Stimulated activated CD8-positive, alpha-beta memory T cell treated with anti-CD3 and anti-CD28 coated beads, Interleukin-12 subunit alpha, Interleukin-12 subunit beta, amount 100 ng/mL, for 24 hours (primary cell): ENCODE measurements around the gene GTF3C2.

ENCODE experiments used
- DNase-seq: peaks from one replicate; pipeline ENCODE4 v3.0.0-alpha.2; 2020; ENCODE audit errors: extremely low read depth

Gene GTF3C2, protein sequence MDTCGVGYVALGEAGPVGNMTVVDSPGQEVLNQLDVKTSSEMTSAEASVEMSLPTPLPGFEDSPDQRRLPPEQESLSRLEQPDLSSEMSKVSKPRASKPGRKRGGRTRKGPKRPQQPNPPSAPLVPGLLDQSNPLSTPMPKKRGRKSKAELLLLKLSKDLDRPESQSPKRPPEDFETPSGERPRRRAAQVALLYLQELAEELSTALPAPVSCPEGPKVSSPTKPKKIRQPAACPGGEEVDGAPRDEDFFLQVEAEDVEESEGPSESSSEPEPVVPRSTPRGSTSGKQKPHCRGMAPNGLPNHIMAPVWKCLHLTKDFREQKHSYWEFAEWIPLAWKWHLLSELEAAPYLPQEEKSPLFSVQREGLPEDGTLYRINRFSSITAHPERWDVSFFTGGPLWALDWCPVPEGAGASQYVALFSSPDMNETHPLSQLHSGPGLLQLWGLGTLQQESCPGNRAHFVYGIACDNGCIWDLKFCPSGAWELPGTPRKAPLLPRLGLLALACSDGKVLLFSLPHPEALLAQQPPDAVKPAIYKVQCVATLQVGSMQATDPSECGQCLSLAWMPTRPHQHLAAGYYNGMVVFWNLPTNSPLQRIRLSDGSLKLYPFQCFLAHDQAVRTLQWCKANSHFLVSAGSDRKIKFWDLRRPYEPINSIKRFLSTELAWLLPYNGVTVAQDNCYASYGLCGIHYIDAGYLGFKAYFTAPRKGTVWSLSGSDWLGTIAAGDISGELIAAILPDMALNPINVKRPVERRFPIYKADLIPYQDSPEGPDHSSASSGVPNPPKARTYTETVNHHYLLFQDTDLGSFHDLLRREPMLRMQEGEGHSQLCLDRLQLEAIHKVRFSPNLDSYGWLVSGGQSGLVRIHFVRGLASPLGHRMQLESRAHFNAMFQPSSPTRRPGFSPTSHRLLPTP

DNA sequence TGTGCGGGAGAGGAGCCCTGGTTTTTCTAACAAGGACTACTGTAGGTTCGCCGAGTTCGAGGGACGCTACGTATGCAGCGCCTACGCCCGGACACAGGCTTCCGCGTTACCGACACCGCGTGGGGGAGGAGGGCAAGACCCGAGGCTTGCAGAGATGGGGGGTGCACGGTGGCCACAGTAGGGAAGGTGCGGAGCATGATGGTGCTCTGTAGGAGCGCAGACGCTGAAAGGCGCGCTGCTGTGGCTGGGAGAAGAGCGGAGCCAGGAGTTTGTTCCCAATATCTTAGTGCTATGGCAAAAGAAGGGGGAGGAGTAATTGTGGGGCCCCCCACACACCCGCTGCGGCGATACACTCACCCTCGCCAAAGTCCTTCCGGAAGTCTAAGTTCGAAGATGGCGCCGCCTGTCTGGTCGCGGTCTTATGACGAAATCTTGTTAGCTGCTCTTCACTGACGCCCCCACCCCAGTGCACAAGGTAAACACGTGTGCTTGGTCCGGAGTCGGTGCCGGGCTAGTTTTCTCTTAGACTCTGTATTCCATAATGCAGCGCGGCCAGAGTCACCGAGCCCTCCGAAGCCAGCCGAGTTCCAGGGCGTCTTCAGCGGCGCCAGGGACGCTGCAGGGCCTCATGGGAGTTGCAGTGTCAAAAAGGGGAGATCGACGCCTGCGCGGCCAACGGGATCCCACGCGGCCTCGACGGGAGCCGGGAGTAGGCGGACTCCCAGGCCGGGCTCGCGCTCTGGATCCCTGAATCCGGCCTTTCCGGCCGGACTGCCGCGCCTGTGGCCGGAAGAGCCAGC lies at the start of gene GTF3C2:
TSS of gene GTF3C2 (minus strand) at position 383 of the 800 bp plus-strand sequence. CDS start 13,210 bp downstream, outside the sequence.
- DNase-seq, result peak; percentile 83

DNA sequence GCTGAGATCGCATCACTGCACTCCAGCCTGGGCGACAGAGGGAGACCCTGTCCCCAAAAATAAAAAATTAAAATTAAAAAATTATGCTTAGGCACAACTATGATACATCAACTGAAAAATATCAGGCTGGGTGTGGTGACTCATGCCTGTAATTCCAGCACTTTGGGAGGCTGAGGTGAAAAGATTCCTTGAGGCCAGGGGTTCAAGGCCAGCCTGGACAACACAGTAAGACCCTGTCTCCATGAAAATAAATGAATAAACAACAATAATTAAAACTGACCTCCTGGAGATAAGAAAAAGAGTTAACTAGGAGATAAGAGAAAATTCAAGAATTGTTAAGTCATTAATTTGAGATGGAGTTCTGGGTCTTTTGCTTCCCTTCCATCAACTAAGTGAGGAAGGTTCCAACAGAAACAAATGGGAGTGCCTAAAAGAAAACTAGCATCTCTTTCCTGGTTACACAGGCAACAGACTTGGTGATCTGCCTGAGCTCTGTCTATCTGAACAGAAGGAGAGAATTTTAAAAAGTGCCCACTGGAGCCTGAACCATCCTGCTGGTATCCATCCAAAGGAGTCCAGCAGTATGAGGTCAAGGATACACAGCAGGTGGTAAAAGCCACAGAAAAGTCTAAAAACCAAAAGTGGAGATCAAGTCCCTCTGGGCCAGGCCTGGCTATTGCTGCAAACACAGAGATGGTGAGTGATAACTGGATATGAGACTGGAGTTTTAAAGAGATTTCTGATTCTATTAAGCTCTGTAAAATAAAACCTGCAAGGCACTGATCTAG lies 44.0 kb upstream of the GTF3C2 start:
- no peak for DNase-seq

DNA sequence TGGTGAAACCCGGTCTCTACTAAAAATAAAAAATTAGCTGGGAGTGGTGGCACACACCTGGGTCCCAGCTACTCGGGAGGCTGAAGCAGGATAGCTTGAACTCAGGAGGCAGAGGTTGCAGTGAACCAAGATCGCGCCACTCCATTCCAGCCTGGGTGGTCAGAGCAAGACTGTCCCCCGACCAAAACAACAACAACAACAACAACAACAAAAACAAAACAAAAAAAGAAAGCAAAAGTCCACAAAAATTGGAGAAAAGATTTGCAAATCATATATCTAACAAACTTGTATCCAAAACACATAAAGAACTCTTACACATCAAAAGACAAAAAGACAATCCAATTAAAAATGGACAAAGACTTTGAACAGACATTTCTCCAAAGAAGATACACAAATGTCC lies 42.4 kb upstream of the GTF3C2 start:
- DNase-seq, result no peak

DNA sequence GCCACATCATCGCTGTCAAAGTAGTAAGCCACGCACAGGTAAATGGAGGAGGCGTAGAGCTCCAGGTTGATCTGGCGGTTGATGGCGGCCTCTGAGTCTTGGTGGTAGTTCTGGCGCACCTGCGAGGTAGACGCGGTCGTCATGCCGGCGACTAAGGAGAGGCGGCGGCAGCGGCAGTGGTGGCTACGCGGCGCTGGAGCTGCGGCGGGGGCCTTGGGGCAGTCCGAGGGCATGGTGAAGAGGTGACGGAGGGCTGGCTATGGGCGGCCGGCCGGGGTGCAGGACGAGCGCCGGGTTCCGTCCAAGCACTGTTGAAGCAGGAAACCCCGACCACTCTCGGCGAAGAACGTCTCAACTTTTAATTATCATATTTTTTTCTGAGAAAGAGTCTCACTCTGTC lies 36.7 kb upstream of the GTF3C2 start:
- no peak for DNase-seq

DNA sequence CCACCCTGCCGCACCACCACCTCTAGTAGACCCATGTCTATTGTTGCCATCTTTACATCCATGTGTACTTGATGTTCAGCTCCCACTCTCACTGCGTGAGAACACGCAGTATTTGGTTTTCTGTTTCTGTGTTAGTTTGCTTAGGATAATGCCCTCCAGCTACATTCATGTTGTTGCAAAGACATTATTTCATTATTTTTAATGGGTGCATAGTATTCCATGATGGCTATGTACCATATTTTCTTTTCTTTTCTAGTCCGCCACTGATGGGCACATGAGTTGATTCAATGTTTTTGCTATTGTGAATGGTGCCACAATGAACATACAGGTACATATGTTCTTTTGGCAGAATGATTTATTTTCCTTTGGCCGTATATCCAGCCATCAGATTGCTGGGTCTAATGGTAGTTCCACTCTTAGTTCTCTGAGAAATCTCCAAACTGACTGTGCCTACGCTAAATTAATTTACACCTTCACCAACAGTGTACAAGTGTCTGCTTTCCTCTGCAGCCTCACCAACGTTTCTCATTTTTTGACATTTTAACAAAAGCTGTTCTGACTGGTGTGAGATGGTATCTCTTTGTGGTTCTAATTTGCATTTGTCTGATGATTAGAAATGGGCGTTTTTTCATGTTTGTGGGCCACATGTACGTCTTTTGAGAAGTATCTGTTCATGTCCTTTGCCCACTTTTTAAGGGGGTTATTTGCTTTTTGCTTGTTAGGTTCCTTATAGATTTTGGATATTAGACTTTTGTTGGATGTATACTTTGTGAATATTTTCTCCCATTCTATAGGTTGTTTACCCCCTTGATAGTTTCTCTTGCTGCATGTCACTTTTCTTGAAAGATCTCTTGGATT lies 34.5 kb upstream of the GTF3C2 start:
- DNase-seq, result no peak

DNA sequence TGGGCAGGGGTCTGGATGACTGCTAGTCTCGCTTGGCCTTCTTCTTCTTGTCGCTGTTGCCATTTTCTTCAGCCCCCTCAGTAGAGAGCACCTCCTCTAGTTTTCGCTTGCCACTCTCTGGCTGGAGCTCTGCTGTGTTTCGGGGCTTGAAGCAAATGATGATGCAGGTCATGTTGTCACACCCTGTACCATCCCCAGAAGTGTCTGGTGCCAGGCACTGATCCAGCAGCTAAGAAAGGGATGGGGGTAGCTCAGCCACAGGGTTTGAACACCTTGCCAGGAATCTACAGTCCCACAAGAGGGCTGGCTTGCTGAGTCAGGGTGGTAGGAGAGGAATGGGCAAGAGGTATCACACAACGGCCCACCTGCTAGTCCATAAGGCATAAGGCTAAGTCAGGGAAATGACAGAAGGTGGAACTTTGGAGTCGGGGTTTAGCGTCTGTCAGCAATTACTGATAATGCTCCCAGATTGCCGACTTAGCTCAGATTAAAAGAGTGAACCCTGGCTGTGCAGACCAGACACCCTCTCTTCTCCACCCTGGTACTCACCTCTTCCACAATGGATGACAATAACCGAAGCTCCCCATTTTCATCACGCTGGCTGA lies 25.1 kb upstream of the GTF3C2 start:
- no peak for DNase-seq

DNA sequence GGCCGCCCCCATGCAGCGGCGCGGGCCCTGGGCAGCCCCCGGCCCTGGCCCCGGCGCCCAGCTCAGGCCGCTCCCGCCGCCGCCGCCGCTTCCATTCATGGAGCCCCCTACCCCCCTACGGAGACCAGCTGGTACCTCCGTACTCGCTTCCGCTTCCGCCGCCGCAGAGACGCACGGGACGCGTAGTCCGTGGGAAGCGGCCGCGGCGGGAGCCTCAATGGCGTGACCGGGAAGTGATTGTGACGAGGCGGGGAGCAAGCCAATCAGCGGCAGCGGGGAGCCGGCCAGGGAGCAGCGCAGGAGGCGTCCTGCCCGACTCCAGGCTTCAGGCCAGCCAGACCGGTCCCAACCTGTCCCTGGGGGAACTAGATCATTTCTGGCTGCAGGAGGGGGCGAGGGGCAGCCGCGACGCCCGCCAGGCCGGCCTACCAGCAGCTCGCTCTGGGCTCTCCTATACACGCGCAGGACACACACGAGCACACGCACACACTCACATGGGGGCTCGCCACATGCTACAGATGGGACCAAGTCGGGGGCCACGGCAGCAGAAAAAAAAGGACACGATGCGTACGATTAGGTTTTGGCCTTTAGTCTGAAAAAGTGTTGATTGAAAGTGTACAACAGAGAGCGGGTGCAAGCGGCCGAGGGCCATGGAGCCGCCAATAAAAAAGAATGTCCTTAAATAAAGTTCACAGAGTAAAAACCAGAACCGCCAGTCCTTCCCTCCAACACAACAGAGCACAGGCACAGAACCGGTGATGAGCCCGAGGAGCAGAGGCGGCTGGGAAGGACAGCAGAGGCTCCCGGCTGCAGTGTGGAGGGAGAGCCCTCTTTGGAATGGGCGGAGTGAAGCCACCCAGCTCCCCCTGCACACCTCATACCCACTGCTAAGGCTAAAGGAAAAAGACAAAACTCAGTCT lies 24.3 kb upstream of the GTF3C2 start, which contains the start of gene ZNF513:
TSS of gene ZNF513 (minus strand) at position 109 of the 920 bp plus-strand sequence. CDS start 208 bp downstream, outside the sequence.
- DNase-seq, result peak; percentile 73

DNA sequence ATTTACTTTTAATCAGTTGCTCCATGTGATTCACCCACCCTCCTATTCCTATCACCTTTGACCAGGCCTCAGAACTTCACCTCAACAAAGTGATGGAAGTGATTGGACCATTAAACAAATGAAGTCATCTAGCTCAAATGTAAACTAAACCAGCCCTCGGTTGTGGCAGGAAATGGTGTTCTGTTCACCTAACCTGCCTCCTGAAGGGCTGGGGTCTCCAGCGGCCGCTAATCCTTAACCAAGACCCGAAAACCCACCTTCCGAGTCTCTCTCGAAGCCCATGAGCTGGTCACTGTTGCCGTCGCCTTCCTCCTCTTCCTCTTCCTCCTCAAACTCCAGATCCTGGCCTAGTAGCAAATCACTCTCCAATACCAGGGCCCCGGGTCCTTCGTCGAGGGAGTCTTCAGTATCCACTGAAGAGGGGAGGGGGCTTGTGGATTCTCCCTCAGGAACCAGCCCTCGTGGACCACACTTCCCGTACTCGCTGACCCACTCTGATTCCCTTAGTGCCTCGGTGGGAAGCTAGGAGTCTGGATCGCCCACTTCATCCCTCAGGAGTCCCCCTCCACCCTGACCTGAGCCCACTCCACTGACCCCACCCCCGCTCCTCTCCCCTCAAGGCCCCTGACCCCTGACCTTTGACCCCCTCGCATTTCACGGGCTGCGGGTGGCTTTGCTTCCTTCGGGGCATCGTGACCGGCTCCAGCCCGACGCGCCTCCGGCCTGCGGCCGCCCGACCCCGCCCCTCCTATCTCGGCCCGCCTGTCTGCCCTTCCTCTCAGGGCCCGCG lies 23.5 kb upstream of the GTF3C2 start:
- peak; percentile 14 for DNase-seq

DNA sequence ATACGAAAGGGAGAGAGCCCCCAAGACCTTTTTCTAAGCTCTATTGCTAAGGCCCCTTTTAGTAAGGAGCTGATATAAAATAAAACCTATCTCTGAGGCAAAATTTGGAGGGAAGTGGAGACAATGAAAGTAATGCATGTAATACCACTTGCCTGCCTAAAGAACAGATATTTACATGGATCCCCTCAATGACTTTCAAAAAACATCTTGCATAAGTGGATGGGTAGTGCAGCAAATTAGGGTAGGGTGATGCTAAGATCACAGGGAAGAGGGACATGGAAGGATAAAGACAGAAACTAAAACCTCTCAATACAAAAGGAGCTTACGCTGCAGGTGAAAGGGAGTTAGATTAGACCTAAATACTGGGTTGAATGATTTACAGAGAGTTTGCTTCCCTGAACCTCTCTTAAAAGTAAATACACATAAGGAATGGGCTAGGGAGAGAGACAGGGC lies 22.8 kb upstream of the GTF3C2 start:
- no peak for DNase-seq

DNA sequence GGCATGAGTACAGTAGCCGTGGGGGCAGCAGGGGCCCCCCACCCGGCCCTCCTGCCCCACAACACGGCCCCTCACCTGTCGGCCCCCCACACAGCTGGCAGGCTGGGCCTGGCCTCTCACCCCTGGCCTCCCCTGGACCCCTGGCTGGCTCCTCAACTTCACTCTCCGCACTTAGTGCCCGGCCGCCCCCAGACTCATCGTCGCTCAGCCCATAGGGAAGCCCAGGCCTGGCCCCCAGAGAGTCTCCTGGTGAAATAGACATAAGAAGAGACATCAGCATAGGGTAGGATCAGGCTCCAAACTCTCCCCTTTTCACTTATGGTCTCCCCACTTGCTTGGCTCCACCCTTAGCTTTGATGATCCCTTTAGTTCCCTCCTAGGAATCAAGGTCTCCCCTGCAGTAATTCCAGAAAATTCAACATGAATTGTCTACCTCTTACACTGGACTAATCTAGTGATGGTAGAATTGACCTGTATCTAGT lies 22.3 kb upstream of the GTF3C2 start:
- DNase-seq, result no peak

DNA sequence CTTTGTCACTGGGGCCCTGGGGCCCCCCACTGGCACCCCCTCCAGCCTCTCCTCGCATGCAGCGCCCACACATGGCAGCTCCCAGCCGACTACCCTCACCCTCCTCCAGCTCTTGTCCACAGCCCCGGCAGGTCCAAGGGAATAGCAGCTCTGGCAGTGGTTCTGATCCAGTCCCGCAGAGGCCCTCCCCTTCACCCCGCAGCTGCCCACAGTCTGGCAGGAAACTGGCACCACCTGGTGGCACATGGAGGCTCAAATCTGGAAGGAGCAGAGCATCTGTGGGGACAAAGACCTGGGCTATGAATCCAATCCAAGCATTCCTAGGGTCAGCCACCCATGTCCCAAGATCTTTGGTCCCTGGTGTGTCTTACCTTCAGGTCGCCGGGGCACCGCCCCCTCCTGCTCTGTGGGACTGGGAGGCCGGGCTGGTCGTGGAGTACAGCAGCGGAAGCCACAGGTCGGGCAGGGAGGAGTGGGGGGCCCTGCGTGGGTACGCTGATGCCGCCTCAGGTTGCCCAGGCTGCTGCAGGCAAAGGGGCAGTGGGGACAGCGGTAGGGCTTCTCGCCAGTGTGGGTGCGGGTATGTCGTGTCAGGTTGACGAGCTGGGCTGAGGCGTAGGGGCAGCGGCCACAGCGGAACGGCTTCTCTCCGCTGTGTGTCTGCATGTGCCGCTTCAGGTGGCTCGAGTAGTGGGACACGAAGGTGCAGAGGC lies 21.7 kb upstream of the GTF3C2 start:
- no peak for DNase-seq

DNA sequence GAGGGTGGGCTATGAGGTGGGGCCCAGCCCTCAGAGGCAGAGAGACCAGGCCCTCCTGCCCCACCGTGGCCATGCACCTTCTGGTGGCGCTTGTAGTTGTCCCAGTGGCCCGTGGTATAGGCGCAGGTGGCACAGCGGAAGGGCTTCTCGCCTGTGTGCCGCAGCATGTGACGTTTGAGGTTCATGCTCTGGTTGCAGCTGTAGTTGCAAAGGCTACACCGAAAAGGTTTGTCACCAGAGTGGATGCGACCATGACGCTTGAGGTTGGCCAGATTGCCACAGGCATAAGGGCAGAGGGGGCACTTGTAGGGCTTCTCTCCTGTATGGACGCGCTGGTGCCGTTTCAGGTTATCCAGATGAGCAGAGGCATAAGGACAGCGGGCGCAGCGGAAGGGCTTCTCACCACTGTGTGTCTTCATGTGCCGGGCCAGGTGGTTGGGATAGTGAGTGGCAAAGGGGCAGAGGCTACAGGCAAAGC lies 21.1 kb upstream of the GTF3C2 start:
- no peak for DNase-seq

DNA sequence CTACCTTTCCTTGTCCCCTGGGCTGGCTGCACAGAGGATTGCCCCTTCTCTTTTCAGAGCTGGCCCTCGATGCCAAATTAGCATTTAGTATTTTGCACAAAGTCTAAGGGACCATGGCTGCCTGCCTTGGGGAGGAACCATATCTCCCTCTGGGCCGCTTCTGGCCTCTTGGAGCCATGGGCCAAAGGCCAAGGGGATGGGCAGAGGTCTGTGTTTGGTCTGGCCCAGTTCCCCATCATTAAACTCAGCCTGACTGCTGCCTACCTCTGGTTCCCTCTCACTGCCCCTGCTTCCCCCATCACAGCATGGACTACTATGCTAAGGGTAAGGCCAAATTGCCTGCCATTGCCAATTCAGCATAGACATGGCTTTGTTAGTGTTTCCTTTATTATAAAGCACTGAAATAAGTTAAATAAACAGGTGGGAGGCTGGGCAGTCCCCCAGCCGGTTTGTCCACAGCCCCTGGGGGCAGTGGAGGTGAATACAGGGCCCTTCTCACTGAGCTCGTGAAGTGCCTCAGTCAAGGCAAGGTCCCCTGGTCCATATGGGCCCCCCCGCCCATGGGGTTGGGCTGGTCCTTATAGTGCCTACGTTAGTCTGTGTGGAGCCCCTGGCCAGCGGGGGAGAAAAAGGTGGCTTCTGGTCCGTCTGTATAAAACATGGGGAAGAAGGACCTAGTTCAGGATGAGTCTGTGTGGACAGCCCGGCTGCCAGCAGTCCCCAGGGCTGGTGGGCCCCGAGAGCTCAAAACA lies 20.5 kb upstream of the GTF3C2 start:
- DNase-seq, result no peak

DNA sequence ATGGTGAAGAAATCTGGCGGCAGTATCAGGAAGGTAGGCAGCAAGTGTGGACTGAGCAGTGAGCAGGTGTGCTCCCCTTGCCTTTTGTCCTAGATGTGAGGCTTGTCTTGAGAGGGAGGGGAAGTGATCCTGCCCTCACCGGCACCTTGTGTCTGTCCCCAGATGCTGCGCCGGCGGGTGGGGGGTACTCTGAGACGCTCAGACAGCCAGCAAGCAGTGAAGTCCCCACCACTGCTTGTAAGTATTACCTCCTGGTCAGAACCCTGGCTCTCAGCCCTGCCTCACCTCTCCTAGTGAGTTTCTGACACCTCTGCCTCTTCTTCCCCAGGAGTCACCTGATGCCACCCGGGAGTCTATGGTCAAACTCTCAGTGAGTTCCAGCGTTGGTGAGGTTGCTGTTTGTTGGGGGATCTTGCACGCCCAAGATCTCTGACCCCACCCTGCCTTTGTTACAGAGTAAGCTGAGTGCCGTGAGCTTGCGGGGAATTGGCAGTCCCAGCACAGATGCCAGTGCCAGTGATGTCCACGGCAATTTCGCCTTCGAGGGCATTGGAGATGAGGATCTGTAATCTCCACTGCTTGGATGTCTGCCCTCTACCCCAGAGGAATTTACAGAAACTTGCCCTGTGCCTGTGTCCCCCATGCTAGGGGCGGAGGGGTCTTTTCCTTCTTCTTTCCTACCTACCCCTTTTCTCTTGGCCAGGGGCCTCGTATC lies 19.7 kb upstream of the GTF3C2 start:
- DNase-seq, result no peak

DNA sequence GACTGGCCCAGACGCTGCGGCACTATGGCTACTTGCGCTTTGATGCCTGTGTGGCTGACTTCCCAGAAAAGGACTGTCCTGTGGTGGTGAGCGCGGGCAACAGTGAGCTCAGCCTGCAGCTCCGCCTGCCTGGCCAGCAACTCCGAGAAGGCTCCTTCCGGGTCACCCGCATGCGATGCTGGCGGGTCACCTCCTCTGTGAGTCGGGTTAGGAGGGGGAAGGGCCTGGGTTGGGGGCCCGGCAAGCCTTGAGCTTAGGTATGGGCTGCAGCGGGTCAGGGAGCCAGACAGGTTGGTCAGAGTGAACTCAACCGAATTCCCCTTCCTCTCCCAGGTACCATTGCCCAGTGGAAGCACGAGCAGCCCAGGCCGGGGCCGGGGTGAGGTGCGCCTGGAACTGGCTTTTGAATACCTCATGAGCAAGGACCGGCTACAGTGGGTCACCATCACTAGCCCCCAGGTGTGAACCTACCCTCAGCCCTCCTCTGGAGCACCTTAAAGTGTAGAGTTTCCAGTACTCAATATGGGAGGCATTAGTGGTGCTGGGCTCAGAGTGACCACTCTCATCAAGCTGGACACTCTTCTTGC lies 19.0 kb upstream of the GTF3C2 start:
- DNase-seq, result no peak
